NCI-H2081 treated with DMSO at 0.1 percent for 48 hours (cell line): ENCODE measurements around the gene OR5B12.
"Not testable (repeated sequence)": the region's sequence is repeated elsewhere in the genome, so short reads cannot be mapped to it uniquely, and the experiment has no call there.

Experiments used
- DNase-seq: peaks from one replicate; lab custom pipeline; 2025; lab: John Stamatoyannopoulos, UW

OR5B12 gene

DNA sequence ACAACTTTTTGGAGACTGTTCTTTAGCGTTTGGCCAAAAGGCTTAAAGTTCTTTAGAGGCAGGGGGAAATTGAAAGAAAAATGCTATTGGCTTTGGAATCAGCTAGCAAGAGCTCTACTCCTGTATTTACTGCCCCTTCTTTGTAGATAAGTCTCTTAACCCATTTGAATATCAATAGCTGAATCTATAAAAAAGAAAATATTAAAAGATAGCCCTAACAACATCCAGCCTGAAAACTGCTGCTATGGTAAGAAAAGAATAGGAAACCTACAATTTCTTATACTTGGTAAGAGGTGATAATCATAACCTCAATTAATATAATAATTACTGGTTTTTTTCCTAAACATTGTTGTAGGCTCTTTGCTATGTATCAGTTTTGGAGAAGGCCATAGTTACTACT is at the start of gene OR5B12:
TSS of gene OR5B12 (minus strand) at position 101 of the 400 bp plus-strand sequence. CDS start 2,085 bp downstream, outside the sequence.
- no peak for DNase-seq

DNA sequence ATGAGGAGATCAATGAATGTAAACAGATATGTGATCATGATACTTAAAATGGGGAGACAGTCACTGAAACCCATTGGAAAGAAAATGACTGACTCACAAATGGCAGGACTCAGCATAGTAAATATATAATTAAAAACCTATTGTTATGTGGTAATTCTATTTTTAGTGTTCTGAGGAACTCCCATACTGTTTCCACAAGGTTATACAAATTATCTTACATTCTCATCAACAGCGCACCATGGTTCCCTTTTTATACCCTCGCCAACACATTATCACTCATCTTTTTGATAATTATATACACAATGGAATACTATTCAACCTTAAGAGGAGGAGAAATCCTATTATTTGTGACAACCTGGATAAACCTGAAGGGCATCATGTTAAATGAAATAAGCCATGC is 48.8 kb upstream of the OR5B12 start:
- DNase-seq: no peak

DNA sequence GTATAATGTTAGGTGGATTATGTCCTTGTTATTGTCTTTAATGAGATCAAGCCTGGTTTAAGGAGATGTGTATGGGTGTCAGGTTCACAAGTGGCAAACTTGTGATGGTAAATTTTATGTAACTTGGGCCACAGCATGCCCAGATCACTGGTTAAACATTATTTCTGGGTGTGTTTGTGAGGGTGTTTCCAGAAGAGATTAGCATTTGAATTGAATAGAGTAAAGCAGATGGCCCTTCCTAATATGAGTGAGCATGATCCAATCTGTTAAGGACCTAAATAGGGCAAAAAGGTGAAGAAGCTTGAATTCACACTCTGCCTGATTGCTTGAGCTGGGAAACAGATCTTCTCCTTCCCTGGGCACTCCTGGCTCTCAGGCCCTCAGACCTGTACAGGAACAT is 45.1 kb upstream of the OR5B12 start:
- no peak for DNase-seq

- no peak for DNase-seq
Observed at GRCh38 chr11:58485961-58486360, 43.9 kb upstream of the OR5B12 start.

GRCh38 chr11:58471892-58472291 is 29.9 kb upstream of the OR5B12 start:
- DNase-seq: no peak

DNA sequence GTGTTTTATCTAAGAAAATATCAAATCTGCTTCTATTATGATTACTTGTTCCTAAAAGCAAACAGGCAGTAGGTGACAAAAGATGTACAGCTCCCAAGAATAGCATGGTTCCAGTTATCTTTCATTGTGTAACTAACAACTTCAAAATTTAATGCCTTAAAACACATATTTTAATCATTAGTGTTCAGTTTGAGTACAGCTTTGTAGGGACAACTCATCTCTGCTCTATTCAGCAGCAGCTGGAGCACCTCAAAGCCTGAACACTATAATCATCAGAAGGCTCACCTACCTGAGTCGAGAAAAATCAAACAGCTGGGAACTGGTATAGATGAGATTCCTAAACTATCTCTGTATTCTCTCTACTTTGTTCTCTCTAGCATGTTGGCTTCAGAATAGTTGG is 24.3 kb upstream of the OR5B12 start:
- no peak for DNase-seq

DNA sequence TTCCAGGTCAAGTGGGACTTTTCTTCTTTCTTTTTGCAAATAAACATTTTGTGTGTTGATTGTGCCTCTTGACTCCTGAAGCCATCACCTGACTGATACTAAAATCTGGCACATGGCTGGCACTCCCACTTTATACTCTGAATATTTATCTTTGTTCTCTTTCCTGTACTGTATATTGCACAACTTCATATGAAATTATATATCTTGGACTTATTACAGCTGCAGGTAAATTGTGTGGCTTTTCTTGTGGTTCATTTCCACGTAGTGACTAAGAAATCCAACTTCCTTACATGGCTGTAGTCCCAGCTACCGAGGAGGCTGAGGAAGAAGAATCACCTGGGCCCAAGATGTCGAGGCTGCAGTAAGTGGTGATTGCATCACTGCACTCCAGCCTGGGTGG is 23.7 kb upstream of the OR5B12 start:
- DNase-seq: no peak

- no peak for DNase-seq
Observed at GRCh38 chr11:58451585-58451984, 9.5 kb upstream of the OR5B12 start.

- DNase-seq: no peak
Observed at GRCh38 chr11:58446294-58446693, 4.3 kb upstream of the OR5B12 start.

DNA sequence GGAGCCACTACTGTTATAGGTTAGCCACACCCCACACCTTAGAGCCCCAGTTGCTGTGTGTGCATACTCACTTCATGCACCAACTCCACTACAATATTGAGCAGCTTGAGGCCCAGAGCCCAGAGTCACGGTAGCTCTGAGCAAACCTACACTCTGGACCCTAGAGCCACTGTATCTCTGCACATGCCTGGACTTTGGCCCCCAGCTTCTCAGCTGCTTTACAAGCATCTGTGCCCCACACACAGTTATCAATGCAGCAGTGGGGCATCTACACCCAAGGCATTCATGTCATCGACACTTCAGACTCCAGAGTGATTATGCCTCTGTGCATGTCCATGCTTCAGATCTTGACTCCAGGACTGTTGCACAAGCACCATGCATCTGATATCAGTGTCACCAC is 2.3 kb upstream of the OR5B12 start:
- DNase-seq: no peak

- DNase-seq: no peak
Observed at GRCh38 chr11:58438486-58438885, 3.5 kb downstream of the OR5B12 start.

DNA sequence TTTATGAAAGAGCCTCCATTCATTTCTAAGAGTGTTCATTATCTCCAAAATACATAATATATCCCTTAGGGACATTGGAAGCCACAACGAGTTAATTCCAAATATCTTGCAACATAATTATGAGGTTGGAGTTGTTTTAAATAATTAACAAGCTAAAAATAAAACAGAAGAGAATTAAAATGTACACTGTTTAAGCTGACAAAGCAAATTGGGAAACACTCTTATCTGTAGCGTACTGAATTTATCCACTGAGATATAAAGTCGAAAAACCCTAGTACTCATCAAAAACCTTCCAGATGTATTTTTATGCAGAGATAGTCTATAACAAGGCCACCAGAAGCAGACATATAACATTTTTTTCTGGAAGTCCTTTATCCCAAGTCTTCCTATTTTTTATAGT is 7.8 kb downstream of the OR5B12 start:
- DNase-seq: no peak

- no peak for DNase-seq
Observed at GRCh38 chr11:58433638-58434203, 8.3 kb downstream of the OR5B12 start.

DNA sequence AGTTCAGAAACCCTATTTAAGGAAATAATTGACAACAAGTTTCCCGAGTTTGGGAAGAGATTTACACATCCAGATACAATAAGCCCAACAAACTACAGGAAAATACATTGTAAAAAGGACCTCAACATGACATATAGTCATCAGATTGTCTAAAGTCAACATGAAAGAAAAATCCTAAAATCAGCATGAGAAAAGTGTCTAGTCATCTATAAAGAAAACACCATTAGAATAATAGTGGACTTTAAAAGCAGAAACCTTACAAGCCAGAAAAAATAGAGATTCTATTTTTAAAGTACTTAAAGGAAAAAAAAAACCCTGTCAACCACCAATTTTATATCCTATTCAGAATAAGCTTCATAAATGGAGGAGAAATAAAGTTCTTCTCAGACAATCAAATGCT is 12.8 kb downstream of the OR5B12 start:
- no peak for DNase-seq

- no peak for DNase-seq
Observed at GRCh38 chr11:58428021-58428420, 14.0 kb downstream of the OR5B12 start, which contains the start of gene OR5B2. Gene OR5B2, minus strand, starts transcription at chr11:58428121. Its CDS starts 4,860 bp downstream, at chr11:58423261.

DNA sequence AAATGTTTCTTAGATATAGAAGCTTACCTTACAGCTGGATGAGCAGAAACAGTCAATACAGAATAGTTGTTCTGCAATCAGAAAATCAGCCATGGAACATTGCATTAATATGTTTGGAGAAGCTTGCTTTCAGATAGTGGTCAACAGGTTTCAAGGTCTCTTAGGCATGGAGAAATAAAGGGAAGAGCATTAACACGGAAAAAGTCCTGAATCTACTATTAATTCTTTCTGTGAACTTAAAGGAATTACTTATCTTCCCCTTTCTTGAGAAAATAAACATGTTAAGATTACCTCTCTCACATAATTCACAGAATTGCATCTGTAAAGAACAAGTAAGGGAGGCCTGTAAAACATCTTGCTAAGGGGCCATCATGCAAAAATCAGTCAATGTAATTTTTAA is 35.3 kb downstream of the OR5B12 start, which contains the start of gene OR5B3:
TSS of gene OR5B3 (minus strand) at position 101 of the 400 bp plus-strand sequence. CDS start 3,465 bp downstream, outside the sequence.
- no peak for DNase-seq

GRCh38 chr11:58399622-58400021 is 42.4 kb downstream of the OR5B12 start:
- not testable (repeated sequence) for DNase-seq

DNA sequence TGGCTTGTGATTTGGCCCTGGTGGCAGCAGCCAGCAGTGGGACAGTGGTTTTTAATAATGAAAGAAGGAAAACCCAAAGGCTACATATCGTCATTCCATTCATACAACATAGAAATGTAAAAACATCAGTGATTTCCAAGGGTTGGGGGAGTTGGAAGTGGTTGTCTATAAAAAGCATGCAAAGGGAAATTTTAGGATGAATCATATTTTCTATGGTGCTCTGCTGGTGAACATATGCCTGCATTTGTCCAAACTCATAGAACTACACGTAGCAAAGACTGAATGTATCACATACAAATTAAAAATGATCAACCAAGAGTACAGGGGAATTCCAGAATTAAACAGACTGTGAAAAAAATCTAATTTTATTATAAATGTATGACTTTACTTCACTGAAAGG is 46.5 kb downstream of the OR5B12 start:
- no peak for DNase-seq

DNA sequence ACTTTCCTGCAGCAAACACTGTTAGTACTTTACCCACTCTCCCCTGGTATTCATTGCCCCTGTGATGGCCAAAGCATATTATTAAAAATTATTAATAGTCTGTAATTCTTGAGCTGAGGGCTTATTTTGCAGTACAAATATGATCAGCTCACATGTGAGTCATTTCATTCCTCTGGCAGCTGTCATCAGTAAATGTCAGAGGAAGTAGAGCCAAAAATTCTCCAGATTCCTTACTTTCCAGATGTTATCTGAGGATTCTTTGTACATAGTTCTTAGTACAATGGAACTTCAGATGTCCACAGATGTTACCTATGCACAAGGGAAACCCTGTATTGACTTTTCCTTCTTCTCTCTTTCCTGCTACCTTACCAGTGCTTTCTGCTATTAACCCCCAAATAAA is 47.8 kb downstream of the OR5B12 start:
- DNase-seq: no peak

DNA sequence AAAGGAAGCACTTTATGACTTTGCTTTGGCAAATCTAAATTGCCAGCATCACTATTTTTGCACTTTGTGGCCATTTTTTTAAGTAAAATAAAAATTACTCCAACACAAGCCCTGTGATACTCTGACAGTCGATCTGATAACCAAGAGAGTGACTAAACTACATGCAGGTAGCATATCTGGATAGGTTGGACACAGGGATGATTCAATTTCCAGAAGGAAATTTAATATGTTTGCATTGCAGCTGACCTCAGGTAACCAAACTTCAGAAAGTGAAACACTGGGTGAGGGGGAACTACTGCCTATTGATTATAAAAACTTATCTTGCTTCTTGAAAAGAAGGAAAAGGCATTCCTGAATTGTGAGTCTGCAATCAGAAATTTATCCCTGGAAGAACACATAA is 49.3 kb downstream of the OR5B12 start:
- DNase-seq: no peak

DNA sequence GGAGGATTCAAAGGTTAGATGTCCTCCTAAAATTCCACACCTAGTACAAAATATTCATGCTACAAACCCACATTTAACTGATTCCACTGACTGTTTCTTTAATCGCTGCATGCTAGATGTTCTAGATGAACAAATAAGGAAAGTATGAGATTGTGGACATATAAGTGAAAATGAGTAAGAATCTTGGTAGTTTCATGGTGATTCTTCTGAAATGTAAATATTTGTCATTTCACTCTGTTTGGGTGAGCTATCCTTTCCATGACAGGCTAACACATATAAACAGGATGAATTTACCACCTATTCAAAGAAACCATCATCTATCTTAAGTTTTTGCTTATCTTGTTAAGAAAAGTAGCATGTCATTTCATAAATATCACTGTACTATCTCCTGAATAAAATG is 50.2 kb downstream of the OR5B12 start:
- DNase-seq: no peak

DNA sequence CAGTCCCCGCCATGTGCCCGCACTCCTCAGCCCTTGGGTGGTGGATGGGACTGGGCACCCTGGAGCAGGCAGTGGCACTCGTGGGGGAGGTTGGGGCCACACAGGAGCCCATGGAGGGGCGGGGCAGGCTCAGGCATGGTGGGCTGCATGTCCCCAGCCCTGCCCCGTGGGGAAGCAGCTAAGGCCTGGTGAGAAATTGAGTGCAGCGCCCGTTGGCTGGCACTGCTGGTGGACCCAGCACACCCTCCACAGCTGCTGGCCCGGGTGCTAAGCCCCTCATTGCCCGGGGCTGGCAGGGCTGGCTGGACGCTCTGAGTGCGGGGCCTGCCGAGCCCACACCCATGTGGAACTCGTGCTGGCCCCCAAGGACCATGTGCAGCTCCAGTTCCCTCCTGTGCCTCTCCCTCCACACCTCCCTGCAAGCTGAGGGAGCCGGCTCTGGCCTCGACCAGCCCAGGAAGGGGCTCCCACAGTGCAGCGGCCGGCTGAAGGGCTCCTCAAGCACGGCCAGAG is 51.4 kb downstream of the OR5B12 start:
- DNase-seq: no peak
